Loucy (cell line): Measurements from ENCODE around the gene EIF6.
"Not testable (repeated sequence)": the region's sequence is repeated elsewhere in the genome, so short reads cannot be mapped to it uniquely, and the experiment has no call there.

Source experiments
- H2AFZ ChIP-seq: fragments of 200-600 bp; sonication (generic); 2 replicates; pipeline ENCODE4 v1.6.0; 2016; ENCODE audit warnings: antibody characterized with exemption, mild to moderate bottlenecking, low read length, moderate library complexity
- H3F3A ChIP-seq: fragments of 200-600 bp; 2 replicates; pipeline ENCODE4 v1.6.0; 2016; ENCODE audit warnings: antibody characterized with exemption, low read depth, mild to moderate bottlenecking
- H3K27me3 ChIP-seq: fragments of 200-600 bp; sonication (generic); 2 replicates; pipeline ENCODE4 v1.6.1; 2014; ENCODE audit warnings: low read length, mild to moderate bottlenecking; ENCODE audit not compliant: insufficient read depth, poor library complexity, severe bottlenecking
- H3K36me3 ChIP-seq: fragments of 200-600 bp; sonication (generic); 2 replicates; pipeline ENCODE4 v1.6.1; 2016; ENCODE audit warnings: low read length; ENCODE audit not compliant: insufficient read depth
- H3K4me1 ChIP-seq: fragments of 200-600 bp; sonication (generic); 2 replicates; pipeline ENCODE4 v1.5.1; 2014; ENCODE audit warnings: low read length, mild to moderate bottlenecking; ENCODE audit not compliant: insufficient read depth, poor library complexity, severe bottlenecking
- H3K4me2 ChIP-seq: fragments of 200-600 bp; sonication (generic); 2 replicates; pipeline ENCODE4 v1.6.0; 2014; ENCODE audit warnings: antibody characterized with exemption, low read length, low read depth, mild to moderate bottlenecking; ENCODE audit not compliant: poor library complexity, severe bottlenecking
- H3K4me3 ChIP-seq: fragments of 200-600 bp; sonication (generic); 2 replicates; pipeline ENCODE4 v1.5.1; 2014; ENCODE audit warnings: low read length, mild to moderate bottlenecking, mixed read lengths; ENCODE audit not compliant: poor library complexity, severe bottlenecking
- H3K79me2 ChIP-seq: fragments of 200-600 bp; sonication (generic); 2 replicates; pipeline ENCODE4 v1.6.1; 2014; ENCODE audit warnings: low read length; ENCODE audit not compliant: insufficient read depth
- H3K9ac ChIP-seq: fragments of 200-600 bp; sonication (generic); 2 replicates; pipeline ENCODE4 v1.6.0; 2014; ENCODE audit warnings: mild to moderate bottlenecking, low read depth, low read length, moderate library complexity; ENCODE audit not compliant: poor library complexity, severe bottlenecking
- H3K9me2 ChIP-seq: fragments of 200-600 bp; sonication (generic); replicated peaks from 2 replicates; pipeline ENCODE4 v1.6.1; 2016; ENCODE audit warnings: low read depth, low read length, mixed read lengths
- H3K9me3 ChIP-seq: fragments of 200-600 bp; sonication (generic); 2 replicates; pipeline ENCODE4 v1.6.1; 2014; ENCODE audit warnings: mild to moderate bottlenecking, antibody characterized with exemption, low read length, low read depth; ENCODE audit not compliant: insufficient read depth
- H4K20me1 ChIP-seq: fragments of 200-600 bp; sonication (generic); 2 replicates; pipeline ENCODE4 v1.6.0; 2014; ENCODE audit warnings: antibody characterized with exemption, low read length, mild to moderate bottlenecking; ENCODE audit not compliant: insufficient read depth, poor library complexity, severe bottlenecking
- CTCF ChIP-seq: fragments of 200-600 bp; sonication (generic); conservative IDR thresholded peaks from 2 replicates; pipeline ENCODE4 v1.5.1; 2014; ENCODE audit warnings: mild to moderate bottlenecking, antibody characterized with exemption, low read length
- EZH2phosphoT487 ChIP-seq: fragments of 200-600 bp; IDR thresholded peaks from 2 replicates; pipeline ENCODE4 v1.6.1; 2018; ENCODE audit warnings: antibody characterized with exemption, mild to moderate bottlenecking, moderate library complexity, borderline replicate concordance

EIF6 gene

GRCh38 chr20:35260426-35260825 lies 24.1 kb downstream of the EIF6 start:
- no peaks in the 10 kb centered on the region for H3K9me2 ChIP-seq
- H3K4me3 ChIP-seq = no peak overlapping the region
- H3K4me1 ChIP-seq = no peaks in the 10 kb centered on the region
- H2AFZ ChIP-seq = no peak overlapping the region
- H3F3A ChIP-seq = no peaks in the 10 kb centered on the region
- H4K20me1 ChIP-seq = no peaks in the 10 kb centered on the region
- H3K4me2 ChIP-seq = no peak overlapping the region
- no peaks in the 10 kb centered on the region for H3K27me3 ChIP-seq
- H3K36me3 ChIP-seq = no peaks in the 10 kb centered on the region
- no peaks in the 10 kb centered on the region for H3K79me2 ChIP-seq
- H3K9ac ChIP-seq = no peak overlapping the region
- TF ChIP-seq CTCF (no peak), EZH2phosphoT487 (no peak)
- no peaks in the 10 kb centered on the region for H3K9me3 ChIP-seq

GRCh38 chr20:35257175-35257909 lies 27.2 kb downstream of the EIF6 start:
- TF ChIP-seq CTCF = no peak
- no peak for TF ChIP-seq EZH2phosphoT487

GRCh38 chr20:35254448-35254999 lies 30.0 kb downstream of the EIF6 start:
- H3K36me3 ChIP-seq = no peaks in the 10 kb centered on the region
- no peak for TF ChIP-seq EZH2phosphoT487

More at GRCh38 chr20:35257175-35257909, 27.2 kb downstream of the EIF6 start:
- Histone ChIP-seq H3K4me2 (no peak overlapping the region), H3K4me1 (peaks cover 4% of the 10 kb centered on the region), H3K9ac (no peak overlapping the region), H3K79me2 (no peaks in the 10 kb centered on the region), H2AFZ (no peak overlapping the region), H3K9me2 (no peaks in the 10 kb centered on the region), H3F3A (peaks cover 3% of the 10 kb centered on the region), H3K27me3 (no peaks in the 10 kb centered on the region), H4K20me1 (no peaks in the 10 kb centered on the region), H3K4me3 (no peak overlapping the region), H3K36me3 (no peaks in the 10 kb centered on the region), H3K9me3 (no peaks in the 10 kb centered on the region)

GRCh38 chr20:35253010-35253409 lies 31.6 kb downstream of the EIF6 start:
- no peak for TF ChIP-seq EZH2phosphoT487
- TF ChIP-seq CTCF = no peak
- Histone ChIP-seq H3K4me3 (no peak overlapping the region), H3K27me3 (no peaks in the 10 kb centered on the region)

More at GRCh38 chr20:35254448-35254999, 30.0 kb downstream of the EIF6 start:
- Histone ChIP-seq H3K4me3 (no peak overlapping the region), H2AFZ (no peak overlapping the region), H3K79me2 (no peaks in the 10 kb centered on the region), H3K27me3 (no peaks in the 10 kb centered on the region), H3K4me1 (peaks cover 23% of the 10 kb centered on the region), H4K20me1 (no peaks in the 10 kb centered on the region), H3K9me2 (no peaks in the 10 kb centered on the region), H3K9me3 (no peaks in the 10 kb centered on the region), H3K9ac (no peak overlapping the region), H3K4me2 (no peak overlapping the region), H3F3A (peaks cover 8% of the 10 kb centered on the region)

GRCh38 chr20:35252598-35252997 lies 32.0 kb downstream of the EIF6 start:
- Histone ChIP-seq H3K4me3 (peak overlapping the region; percentile 37), H3K4me1 (peaks cover 23% of the 10 kb centered on the region), H3K4me2 (peak overlapping the region; percentile 62)
- not testable (repeated sequence) for H3K36me3 ChIP-seq, H3K9ac ChIP-seq, H3K79me2 ChIP-seq, H3K9me2 ChIP-seq, H2AFZ ChIP-seq, H3F3A ChIP-seq, H3K27me3 ChIP-seq, H3K9me3 ChIP-seq, H4K20me1 ChIP-seq

More at GRCh38 chr20:35253010-35253409, 31.6 kb downstream of the EIF6 start:
- no peak overlapping the region for H2AFZ ChIP-seq
- no peaks in the 10 kb centered on the region for H3K9me2 ChIP-seq
- H3K4me1 ChIP-seq = peaks cover 23% of the 10 kb centered on the region
- no peaks in the 10 kb centered on the region for H3K79me2 ChIP-seq
- no peaks in the 10 kb centered on the region for H4K20me1 ChIP-seq
- peaks cover 8% of the 10 kb centered on the region for H3F3A ChIP-seq
- no peaks in the 10 kb centered on the region for H3K9me3 ChIP-seq
- no peak overlapping the region for H3K9ac ChIP-seq
- peak overlapping the region; percentile 62 for H3K4me2 ChIP-seq
- H3K36me3 ChIP-seq = no peaks in the 10 kb centered on the region
